Adrenal gland (tissue), 5 donors: ENCODE results near the gene MYO1E.

Experiments used
- POLR2A ChIP-seq, 2 donors: fragments of 450-650 bp; IDR thresholded peaks; one replicate each; pipeline ENCODE4 v1.6.1; 2017; ENCODE audit warnings: antibody characterized with exemption in 2 of 2, mild to moderate bottlenecking in 2 of 2, moderate library complexity in 1 of 2
- TF ChIP-seq, protein P1 (sequence below), 6 experiments: fragments of 450-650 bp in 4 of 6; fragments of 200-600 bp in 2 of 6; sonication (generic) in 1 of 6; IDR thresholded peaks; 1 replicate in 5 of 6; 2 replicates in 1 of 6; pipeline versions ENCODE4 v1.5.1 to v1.8.0; 2016 to 2021; ENCODE audit warnings: antibody characterized with exemption in 6 of 6, mild to moderate bottlenecking in 2 of 6, moderate library complexity in 1 of 6
- donor health status: DM: no; HTN: no; CAD: no.

DNA sequence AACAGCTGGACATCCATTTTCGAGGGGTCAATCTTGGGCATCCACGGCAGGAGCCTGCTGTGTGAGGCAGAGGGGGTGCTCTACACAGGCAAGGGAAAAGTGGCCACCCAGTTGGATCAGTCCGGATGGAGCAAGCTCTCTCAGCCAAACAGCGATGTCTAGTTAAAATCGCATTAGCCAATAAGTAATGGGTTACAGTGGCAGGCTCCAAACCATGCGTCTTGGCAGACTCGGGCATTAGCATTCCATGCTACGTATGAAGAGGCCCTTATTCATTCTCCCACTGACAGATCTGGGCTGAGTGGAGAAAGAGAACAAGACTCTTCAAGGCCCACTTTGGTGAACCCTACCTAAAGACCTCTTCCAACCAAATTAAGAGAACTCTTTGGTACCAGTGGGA is 218.4 kb downstream of the MYO1E start:
- TF ChIP-seq, protein P1, sequence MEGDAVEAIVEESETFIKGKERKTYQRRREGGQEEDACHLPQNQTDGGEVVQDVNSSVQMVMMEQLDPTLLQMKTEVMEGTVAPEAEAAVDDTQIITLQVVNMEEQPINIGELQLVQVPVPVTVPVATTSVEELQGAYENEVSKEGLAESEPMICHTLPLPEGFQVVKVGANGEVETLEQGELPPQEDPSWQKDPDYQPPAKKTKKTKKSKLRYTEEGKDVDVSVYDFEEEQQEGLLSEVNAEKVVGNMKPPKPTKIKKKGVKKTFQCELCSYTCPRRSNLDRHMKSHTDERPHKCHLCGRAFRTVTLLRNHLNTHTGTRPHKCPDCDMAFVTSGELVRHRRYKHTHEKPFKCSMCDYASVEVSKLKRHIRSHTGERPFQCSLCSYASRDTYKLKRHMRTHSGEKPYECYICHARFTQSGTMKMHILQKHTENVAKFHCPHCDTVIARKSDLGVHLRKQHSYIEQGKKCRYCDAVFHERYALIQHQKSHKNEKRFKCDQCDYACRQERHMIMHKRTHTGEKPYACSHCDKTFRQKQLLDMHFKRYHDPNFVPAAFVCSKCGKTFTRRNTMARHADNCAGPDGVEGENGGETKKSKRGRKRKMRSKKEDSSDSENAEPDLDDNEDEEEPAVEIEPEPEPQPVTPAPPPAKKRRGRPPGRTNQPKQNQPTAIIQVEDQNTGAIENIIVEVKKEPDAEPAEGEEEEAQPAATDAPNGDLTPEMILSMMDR (IDR thresholded peaks at IDR 0.05) = no peak
- TF ChIP-seq POLR2A (IDR thresholded peaks at IDR 0.05) = no peak
